GM20000 (cell line): ENCODE results near the gene POLR3K.
"Not testable (repeated sequence)": the region's sequence is repeated elsewhere in the genome, so short reads cannot be mapped to it uniquely, and the experiment has no call there.

Source experiments
- DNase-seq: peaks from one replicate; pipeline ENCODE4 v3.0.0; 2012; ENCODE audit warnings: low spot score
- CTCF ChIP-seq: IDR thresholded peaks from 2 replicates; pipeline ENCODE4 v1.5.1; 2012; ENCODE audit warnings: mild to moderate bottlenecking, control low read depth; ENCODE audit errors: extremely low read depth, missing control alignments

POLR3K gene

GRCh38 chr16:35678-36305 is 17.6 kb downstream of the POLR3K start:
- no peak for TF ChIP-seq CTCF
- DNase-seq = no peak

GRCh38 chr16:35011-35677 is 18.3 kb downstream of the POLR3K start:
- no peak for TF ChIP-seq CTCF
- DNase-seq = no peak

GRCh38 chr16:34648-34987 is 18.8 kb downstream of the POLR3K start:
- no peak for DNase-seq
- TF ChIP-seq CTCF = no peak

- TF ChIP-seq CTCF = no peak
- DNase-seq = no peak
Observed at GRCh38 chr16:33877-34647, 19.3 kb downstream of the POLR3K start.

- DNase-seq = not testable (repeated sequence)
Observed at GRCh38 chr16:33154-33876, 20.1 kb downstream of the POLR3K start.

GRCh38 chr16:30627-31026 is 22.8 kb downstream of the POLR3K start:
- not testable (repeated sequence) for DNase-seq

- not testable (repeated sequence) for DNase-seq
Observed at GRCh38 chr16:25926-26348, 27.5 kb downstream of the POLR3K start.

- not testable (repeated sequence) for DNase-seq
Observed at GRCh38 chr16:24151-24550, 29.3 kb downstream of the POLR3K start.

GRCh38 chr16:20886-21285 is 32.5 kb downstream of the POLR3K start:
- not testable (repeated sequence) for DNase-seq

- not testable (repeated sequence) for DNase-seq
Observed at GRCh38 chr16:17062-17765, 36.2 kb downstream of the POLR3K start.
